Amygdala (tissue), 56 donors: ENCODE measurements around the gene GRK1.

Source experiments
- DNase-seq, 56 donors: peaks; one replicate each; lab custom pipeline; 2025; lab: John Stamatoyannopoulos, UW

Gene GRK1

GRCh38 chr13:113660066-113660465 is 7.0 kb upstream of the GRK1 start:
- DNase-seq, result no peak

GRCh38 chr13:113661509-113661908 is 5.5 kb upstream of the GRK1 start:
- DNase-seq, result no peak

- no peak for DNase-seq
These were observed 3.1 kb upstream of the GRK1 start for GRCh38 chr13:113663934-113664333.

- DNase-seq, result no peak
These were observed 2.0 kb upstream of the GRK1 start for GRCh38 chr13:113664751-113665596.

- no peak for DNase-seq
These were observed 1.3 kb upstream of the GRK1 start for GRCh38 chr13:113665597-113666328.

GRCh38 chr13:113666329-113666670 is 719 bp upstream of the GRK1 start:
- DNase-seq, result no peak

GRCh38 chr13:113667771-113668490 is 912 bp downstream of the GRK1 start:
- no peak for DNase-seq

- DNase-seq, result no peak
These were observed 1.5 kb downstream of the GRK1 start for GRCh38 chr13:113668491-113668971.

- no peak for DNase-seq
These were observed 2.3 kb downstream of the GRK1 start for GRCh38 chr13:113669231-113669754.

GRCh38 chr13:113669755-113670341 is 2.8 kb downstream of the GRK1 start:
- DNase-seq, result no peak

- DNase-seq, result no peak
These were observed 3.5 kb downstream of the GRK1 start for GRCh38 chr13:113670541-113670940.

GRCh38 chr13:113671066-113672001 is 4.3 kb downstream of the GRK1 start:
- no peak for DNase-seq

- DNase-seq, result no peak
These were observed 5.1 kb downstream of the GRK1 start for GRCh38 chr13:113672002-113672651.

GRCh38 chr13:113722921-113723320 is 55.9 kb downstream of the GRK1 start:
- no peak for DNase-seq

GRCh38 chr13:113723410-113724015 is 56.5 kb downstream of the GRK1 start:
- DNase-seq, result no peak

GRCh38 chr13:113724016-113724758 is 57.2 kb downstream of the GRK1 start:
- no peak for DNase-seq

- peak in 55 of 56 donors; percentile 19 to 88 (median 71) for DNase-seq
These were observed 57.8 kb downstream of the GRK1 start for GRCh38 chr13:113724780-113725315.
